CD4-positive, alpha-beta T cell treated with Interleukin-1 beta for 1 hour (primary cell): ENCODE data around the gene ANKRD50.

Experiments
- DNase-seq, 2 donors: peaks; one replicate each; pipeline ENCODE4 v3.0.0-alpha.2; 2020 to 2022

The ANKRD50 gene

DNA sequence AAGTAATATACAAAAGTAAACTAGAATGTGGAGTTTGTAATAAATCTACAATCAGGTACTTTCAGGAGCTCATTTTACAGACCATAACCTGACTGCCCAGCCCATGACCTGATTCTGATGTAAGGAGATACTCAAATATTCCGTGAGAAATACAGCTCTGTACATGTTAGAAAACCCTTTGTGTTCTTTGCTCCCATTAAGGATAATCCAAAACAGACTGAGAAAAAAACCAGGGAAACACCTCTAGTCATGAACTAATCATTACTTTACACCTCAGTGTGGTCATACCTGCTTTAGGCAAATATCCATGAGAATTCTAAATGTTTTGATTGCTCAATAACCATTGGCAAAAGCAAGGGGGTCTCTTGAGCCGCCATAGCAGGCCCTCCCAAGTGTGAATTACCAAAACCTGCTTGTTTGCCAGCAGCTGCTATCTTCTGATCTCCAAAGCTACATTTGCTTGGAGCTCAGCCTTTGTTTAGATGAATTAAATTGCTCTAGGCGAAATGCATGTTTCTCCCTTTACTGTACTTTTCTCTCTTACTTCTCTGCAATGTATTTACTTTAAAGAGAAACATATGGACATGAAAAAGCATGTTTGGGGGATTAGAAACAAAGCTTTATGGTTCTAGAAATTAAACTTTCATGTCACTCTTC, 79.1 kb downstream of the ANKRD50 start:
- DNase-seq, result no peak

DNA sequence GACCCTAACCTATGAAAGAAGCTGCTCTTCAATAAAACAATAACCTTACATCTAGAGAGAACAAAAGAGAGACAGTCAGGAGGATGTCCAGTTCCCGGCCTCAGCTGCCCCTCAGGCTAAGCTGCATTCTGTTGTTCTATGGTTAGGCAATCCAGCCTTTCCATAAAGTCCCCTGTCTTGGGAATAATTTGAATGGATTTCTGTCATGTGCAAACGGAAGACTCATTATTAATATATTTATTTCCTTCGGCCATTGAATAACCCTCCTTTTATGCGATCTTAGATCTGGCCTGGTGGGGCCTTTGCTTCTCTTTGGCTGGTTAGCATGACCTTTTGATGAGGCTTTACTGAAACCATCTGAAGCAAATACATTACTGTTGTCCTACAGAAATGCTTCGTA, 80.1 kb downstream of the ANKRD50 start:
- DNase-seq, result no peak

DNA sequence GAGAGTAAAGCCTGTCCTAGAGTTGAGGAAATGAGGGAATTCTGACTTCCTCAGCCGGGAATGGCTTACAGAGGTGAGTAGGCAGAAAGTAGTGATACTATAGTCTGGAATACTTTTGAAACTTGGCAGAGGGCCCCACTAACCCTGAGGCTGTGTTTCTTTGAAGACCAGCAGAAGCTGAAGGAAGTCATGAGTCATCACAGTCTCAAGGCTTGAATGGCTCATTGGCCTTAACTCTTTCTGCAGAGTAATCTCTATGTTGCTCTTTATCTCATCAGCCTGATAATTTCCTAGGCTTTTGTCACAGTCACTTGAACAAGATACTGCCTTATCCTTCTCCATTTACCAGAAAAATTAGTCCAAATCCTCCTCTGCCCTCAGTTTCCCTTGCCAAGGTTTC, 80.8 kb downstream of the ANKRD50 start:
- DNase-seq, result no peak

GRCh38 chr4:124629681-124630080, 82.9 kb downstream of the ANKRD50 start:
- no peak for DNase-seq
